H9 (cell line): Measurements from ENCODE around the gene KCTD16. TPM values are rescaled to one million over a fixed set of nuclear protein-coding genes. Genes with fewer than 3 reads are reported as not detected.

ENCODE experiments used
- DNase-seq: peaks from one replicate; pipeline ENCODE4 v3.0.0-alpha.2; 2017
- H2AFZ ChIP-seq: one replicate; pipeline ENCODE4 v1.6.1; 2013; ENCODE audit warnings: mild to moderate bottlenecking, low read length, control low read depth, moderate library complexity
- H2AK5ac ChIP-seq: 2 replicates; pipeline ENCODE4 v1.6.1; 2013; ENCODE audit warnings: low read length, control low read depth, mixed read lengths; ENCODE audit not compliant: insufficient read length
- H2BK120ac ChIP-seq: one replicate; pipeline ENCODE4 v1.6.1; 2013; ENCODE audit warnings: low read depth, mild to moderate bottlenecking, low read length, control low read depth, inconsistent platforms; ENCODE audit not compliant: poor library complexity, severe bottlenecking
- H2BK12ac ChIP-seq: 2 replicates; pipeline ENCODE4 v1.6.1; 2013; ENCODE audit warnings: low read length, control low read depth, mixed read lengths, low read depth; ENCODE audit not compliant: insufficient read length
- H2BK15ac ChIP-seq: 2 replicates; pipeline ENCODE4 v1.6.1; 2013; ENCODE audit warnings: low read depth, low read length, control low read depth
- H2BK20ac ChIP-seq: one replicate; pipeline ENCODE4 v1.6.1; 2013; ENCODE audit warnings: low read depth, mild to moderate bottlenecking, low read length, control low read depth, inconsistent platforms; ENCODE audit not compliant: poor library complexity, severe bottlenecking
- H2BK5ac ChIP-seq: 2 replicates; pipeline ENCODE4 v1.6.1; 2013; ENCODE audit warnings: low read length, control low read depth, mixed read lengths; ENCODE audit not compliant: insufficient read length
- H3K14ac ChIP-seq: 2 replicates; pipeline ENCODE4 v1.6.1; 2013; ENCODE audit warnings: low read length, control low read depth; ENCODE audit not compliant: insufficient read depth
- H3K18ac ChIP-seq: 2 replicates; pipeline ENCODE4 v1.6.1; 2013; ENCODE audit warnings: low read depth, mild to moderate bottlenecking, mixed read lengths, low read length, control low read depth; ENCODE audit not compliant: insufficient read length
- H3K23ac ChIP-seq: 2 replicates; pipeline ENCODE4 v1.6.1; 2013; ENCODE audit warnings: low read length, control low read depth, mixed read lengths, low read depth; ENCODE audit not compliant: insufficient read length
- H3K23me2 ChIP-seq: 2 replicates; pipeline ENCODE4 v1.6.1; 2013; ENCODE audit warnings: low read depth, mild to moderate bottlenecking, mixed read lengths, low read length, control low read depth; ENCODE audit not compliant: insufficient read length, poor library complexity, severe bottlenecking
- H3K27ac ChIP-seq: 2 replicates; pipeline ENCODE4 v1.5.1; 2013; ENCODE audit warnings: low read length, control low read depth, mixed read lengths, low read depth; ENCODE audit not compliant: insufficient read length
- H3K27me3 ChIP-seq: 2 replicates; pipeline ENCODE4 v1.6.1; 2013; ENCODE audit warnings: low read length, control low read depth, inconsistent platforms; ENCODE audit not compliant: insufficient read depth
- H3K4ac ChIP-seq: 2 replicates; pipeline ENCODE4 v1.6.1; 2013; ENCODE audit warnings: low read depth, mild to moderate bottlenecking, control low read depth, inconsistent platforms, low read length, moderate library complexity
- H3K4me1 ChIP-seq: 2 replicates; pipeline ENCODE4 v1.6.1; 2013; ENCODE audit warnings: low read length, control low read depth, inconsistent platforms; ENCODE audit not compliant: insufficient read depth
- H3K4me2 ChIP-seq: 2 replicates; pipeline ENCODE4 v1.6.1; 2013; ENCODE audit warnings: low read length, control low read depth, mixed read lengths; ENCODE audit not compliant: insufficient read length, insufficient read depth
- H3K56ac ChIP-seq: 2 replicates; pipeline ENCODE4 v1.6.1; 2013; ENCODE audit warnings: low read depth, mild to moderate bottlenecking, mixed read lengths, low read length, control low read depth; ENCODE audit not compliant: insufficient read length
- H3K79me1 ChIP-seq: 2 replicates; pipeline ENCODE4 v1.6.1; 2013; ENCODE audit warnings: low read depth, mild to moderate bottlenecking, moderate library complexity, low read length, control low read depth, inconsistent platforms; ENCODE audit not compliant: insufficient read depth, poor library complexity, severe bottlenecking
- H3K79me2 ChIP-seq: 2 replicates; pipeline ENCODE4 v1.6.1; 2013; ENCODE audit warnings: low read length, control low read depth, inconsistent platforms; ENCODE audit not compliant: insufficient read depth
- H3K9ac ChIP-seq: 2 replicates; pipeline ENCODE4 v1.6.1; 2013; ENCODE audit warnings: low read length, control low read depth, mixed read lengths; ENCODE audit not compliant: insufficient read length; ENCODE audit errors: extremely low read depth
- H3K9me3 ChIP-seq: one replicate; pipeline ENCODE4 v1.6.1; 2013; ENCODE audit warnings: low read depth, low read length, inconsistent platforms; ENCODE audit not compliant: control insufficient read depth
- H3T11ph ChIP-seq: one replicate; pipeline ENCODE4 v1.6.1; 2013; ENCODE audit warnings: mild to moderate bottlenecking, low read length, control low read depth, inconsistent platforms
- H4K20me1 ChIP-seq: one replicate; pipeline ENCODE4 v1.6.1; 2013; ENCODE audit not compliant: control insufficient read depth, insufficient read length, insufficient read depth
- H4K5ac ChIP-seq: 2 replicates; pipeline ENCODE4 v1.6.1; 2013; ENCODE audit warnings: low read depth, mild to moderate bottlenecking, mixed read lengths, low read length, control low read depth; ENCODE audit not compliant: insufficient read length
- H4K8ac ChIP-seq: replicated peaks from 2 replicates; pipeline ENCODE4 v1.6.1; 2013; ENCODE audit warnings: low read length, control low read depth, mixed read lengths, low read depth; ENCODE audit not compliant: insufficient read length
- H4K91ac ChIP-seq: 2 replicates; pipeline ENCODE4 v1.6.1; 2013; ENCODE audit warnings: low read depth, mild to moderate bottlenecking, moderate library complexity, mixed read lengths, low read length, control low read depth; ENCODE audit not compliant: insufficient read length
- H3K27ac Mint-ChIP-seq, 3 experiments: 2 replicates in 2 of 3; 3 replicates in 1 of 3; pipeline ENCODE4 v1.8.0; 2020 to 2021; ENCODE audit warnings: mixed read lengths in 3 of 3, mild to moderate bottlenecking in 1 of 3, moderate library complexity in 1 of 3
- H3K27me3 Mint-ChIP-seq: 2 replicates; pipeline ENCODE4 v1.8.0; 2021; ENCODE audit warnings: low read depth, mild to moderate bottlenecking, moderate library complexity, mixed read lengths
- H3K36me3 Mint-ChIP-seq, 3 experiments: 2 replicates in 2 of 3; 3 replicates in 1 of 3; pipeline ENCODE4 v1.8.0; 2020 to 2021; ENCODE audit warnings: low read depth in 3 of 3, mixed read lengths in 3 of 3; ENCODE audit not compliant: insufficient read depth in 1 of 3
- H3K4me1 Mint-ChIP-seq, 2 experiments: 2 replicates each; pipeline ENCODE4 v1.8.0; 2020; ENCODE audit warnings: mixed read lengths in 2 of 2
- H3K4me3 Mint-ChIP-seq, 2 experiments: 2 replicates in 1 of 2; 3 replicates in 1 of 2; pipeline ENCODE4 v1.8.0; 2020 to 2021; ENCODE audit warnings: mild to moderate bottlenecking in 2 of 2, mixed read lengths in 2 of 2, moderate library complexity in 1 of 2
- H3K9me3 Mint-ChIP-seq, 2 experiments: 2 replicates in 1 of 2; 3 replicates in 1 of 2; pipeline ENCODE4 v1.8.0; 2020; ENCODE audit warnings: mild to moderate bottlenecking in 2 of 2, mixed read lengths in 2 of 2, moderate library complexity in 1 of 2
- WGBS: extraction: QIAGEN DNeasy Blood & Tissue Kit; methylation state at CpG from one replicate; pipeline ENCODE4 v1.1.7; 2013; ENCODE audit warnings: missing lambda C conversion rate, low lambda C conversion rate, mixed read lengths; ENCODE audit not compliant: insufficient read length; ENCODE audit errors: extremely low coverage; 5-methylcytosine and 5-hydroxymethylcytosine counted together
- total RNA-seq: library from RNA; stranded (reverse); gene quantifications from 2 replicates; pipeline ENCODE4 v1.2.1, GENCODE V29; 2021
- TF ChIP-seq, protein P1 (sequence below): fragments of 200-600 bp; sonication (generic); conservative IDR thresholded peaks from 3 replicates; pipeline ENCODE4 v1.8.0; 2021; ENCODE audit warnings: antibody characterized with exemption, mild to moderate bottlenecking

The KCTD16 gene
- total RNA-seq, 1 experiment from 2014 or later = 0.09 TPM

DNA sequence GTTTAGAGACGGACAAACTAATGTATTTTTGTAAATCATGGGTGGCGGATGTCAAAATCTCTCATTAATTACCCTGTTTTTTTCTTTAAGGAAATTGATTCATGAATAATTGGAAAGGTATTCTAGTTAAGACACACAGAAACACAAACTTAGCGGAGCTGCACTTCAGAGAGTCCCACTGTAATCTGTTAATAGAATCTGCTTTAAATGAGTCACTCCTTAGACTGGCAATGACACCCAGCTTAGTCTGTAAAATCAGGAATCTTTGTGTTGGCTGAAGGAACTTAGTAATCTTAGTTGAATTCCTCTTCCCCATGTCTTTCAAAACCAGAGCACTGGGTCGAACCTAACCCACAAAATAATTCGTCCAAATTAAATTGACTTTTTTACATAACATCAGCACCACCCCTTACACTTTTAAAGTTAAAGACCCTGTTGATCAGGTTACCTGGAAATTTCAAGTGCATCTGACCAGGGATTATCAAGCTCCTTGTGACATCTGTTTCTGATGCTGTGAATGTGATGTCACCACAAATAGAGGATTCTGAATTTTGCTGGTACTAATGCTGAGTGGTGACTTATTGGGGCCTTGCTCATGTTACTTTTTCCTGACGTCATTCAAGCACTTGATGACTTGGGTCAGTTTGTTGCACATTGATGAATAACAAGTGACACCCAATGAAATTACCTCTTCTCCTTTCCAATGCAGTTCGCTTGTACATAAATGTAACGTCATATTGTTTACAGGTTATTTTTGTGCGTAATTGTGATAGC, 313.6 kb downstream of the KCTD16 start:
- Mint-ChIP-seq H3K27me3 (no peaks in the 10 kb centered on the region), H3K4me3 (no peak overlapping the region), H3K4me1 (peaks cover 37 to 43% of the 10 kb centered on the region in 2 experiments), H3K36me3 (no peaks in the 10 kb centered on the region), H3K9me3 (no peaks in the 10 kb centered on the region), H3K27ac (peak overlapping the region in 1 of 3 experiments; percentile 61; a peak in 1 of 7 replicates)
- Histone ChIP-seq H3K4me2 (no peak overlapping the region), H3K9me3 (no peaks in the 10 kb centered on the region), H2BK120ac (no peak overlapping the region), H3K27ac (no peak overlapping the region), H3K9ac (no peak overlapping the region), H3K14ac (no peak overlapping the region), H2BK5ac (no peak overlapping the region), H4K5ac (no peak overlapping the region), H3K23ac (no peak overlapping the region), H2BK12ac (no peak overlapping the region), H3K79me2 (no peaks in the 10 kb centered on the region), H3K56ac (no peak overlapping the region), H2AFZ (no peak overlapping the region), H3K79me1 (no peaks in the 10 kb centered on the region), H2BK15ac (no peak overlapping the region), H3T11ph (no peak overlapping the region), H3K18ac (no peak overlapping the region), H3K4ac (no peak overlapping the region), H3K4me1 (no peaks in the 10 kb centered on the region; the same call in 1 of the 2 replicates), H4K20me1 (no peaks in the 10 kb centered on the region), H4K91ac (no peak overlapping the region), H2AK5ac (no peak overlapping the region), H2BK20ac (no peak overlapping the region), H3K27me3 (no peaks in the 10 kb centered on the region), H4K8ac (no peak overlapping the region), H3K23me2 (no peaks in the 10 kb centered on the region)
- no peak for DNase-seq
- TF ChIP-seq, protein P1, sequence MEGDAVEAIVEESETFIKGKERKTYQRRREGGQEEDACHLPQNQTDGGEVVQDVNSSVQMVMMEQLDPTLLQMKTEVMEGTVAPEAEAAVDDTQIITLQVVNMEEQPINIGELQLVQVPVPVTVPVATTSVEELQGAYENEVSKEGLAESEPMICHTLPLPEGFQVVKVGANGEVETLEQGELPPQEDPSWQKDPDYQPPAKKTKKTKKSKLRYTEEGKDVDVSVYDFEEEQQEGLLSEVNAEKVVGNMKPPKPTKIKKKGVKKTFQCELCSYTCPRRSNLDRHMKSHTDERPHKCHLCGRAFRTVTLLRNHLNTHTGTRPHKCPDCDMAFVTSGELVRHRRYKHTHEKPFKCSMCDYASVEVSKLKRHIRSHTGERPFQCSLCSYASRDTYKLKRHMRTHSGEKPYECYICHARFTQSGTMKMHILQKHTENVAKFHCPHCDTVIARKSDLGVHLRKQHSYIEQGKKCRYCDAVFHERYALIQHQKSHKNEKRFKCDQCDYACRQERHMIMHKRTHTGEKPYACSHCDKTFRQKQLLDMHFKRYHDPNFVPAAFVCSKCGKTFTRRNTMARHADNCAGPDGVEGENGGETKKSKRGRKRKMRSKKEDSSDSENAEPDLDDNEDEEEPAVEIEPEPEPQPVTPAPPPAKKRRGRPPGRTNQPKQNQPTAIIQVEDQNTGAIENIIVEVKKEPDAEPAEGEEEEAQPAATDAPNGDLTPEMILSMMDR = no peak
- WGBS = 100% methylated on average over 1 of the region's 9 CpGs
